Measurements from ENCODE around the gene KRTAP5-3. TPM values are rescaled to one million over a fixed set of nuclear protein-coding genes. Genes with fewer than 3 reads are reported as not detected.
"Not testable (repeated sequence)": the region's sequence is repeated elsewhere in the genome, so short reads cannot be mapped to it uniquely, and the experiment has no call there.

Gene KRTAP5-3
- polyA plus RNA-seq, 1 donor from 2014 or later = not detected

DNA sequence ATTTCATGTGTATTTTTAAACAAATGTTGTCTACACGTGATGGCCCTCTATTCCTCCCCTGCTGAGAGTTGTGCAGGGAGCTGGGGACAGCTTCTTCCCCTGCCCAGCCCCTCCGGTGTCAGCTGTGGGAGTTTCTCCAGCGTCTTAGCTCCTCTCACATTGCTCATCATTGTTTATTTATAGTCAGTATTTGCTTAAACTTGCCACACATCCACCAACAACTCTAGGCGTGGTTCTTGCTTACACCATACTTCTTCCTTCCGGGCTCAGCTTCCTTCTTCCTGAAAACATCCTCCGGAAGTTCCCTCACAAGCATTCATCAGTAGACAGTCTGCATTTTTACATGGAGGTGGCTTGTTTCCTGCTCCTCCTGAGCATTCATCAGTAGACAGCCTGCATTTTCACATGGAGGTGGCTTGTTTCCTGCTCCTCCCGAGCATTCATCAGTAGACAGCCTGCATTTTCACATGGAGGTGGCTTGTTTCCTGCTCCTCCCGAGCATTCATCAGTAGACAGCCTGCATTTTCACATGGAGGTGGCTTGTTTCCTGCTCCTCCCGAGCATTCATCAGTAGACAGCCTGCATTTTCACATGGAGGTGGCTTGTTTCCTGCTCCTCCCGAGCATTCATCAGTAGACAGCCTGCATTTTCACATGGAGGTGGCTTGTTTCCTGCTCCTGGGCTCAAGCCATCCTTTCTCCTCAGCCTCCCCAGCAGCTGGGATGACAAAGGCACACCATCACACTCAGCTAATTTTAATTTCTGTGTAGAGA is 18.9 kb downstream of the KRTAP5-3 start:
- H3K4me3 ChIP-seq (ENCODE audit: low read length); H3K27me3 ChIP-seq (ENCODE audit: insufficient read depth, low read depth, low read length); H3K27ac ChIP-seq (ENCODE audit: low read length); H4K20me1 ChIP-seq (ENCODE audit: insufficient read depth); H3K9me3 ChIP-seq (ENCODE audit: low read length); H3K4me2 ChIP-seq (ENCODE audit: low read length); H3K9ac ChIP-seq (ENCODE audit: low read length); H3K36me3 ChIP-seq (ENCODE audit: insufficient read depth, low read length); H3K79me2 ChIP-seq (replicated peaks; ENCODE audit: insufficient read depth, low read length); H2AFZ ChIP-seq (ENCODE audit: low read depth, low read length); H3K9me2 ChIP-seq (ENCODE audit: insufficient read depth, low read length); H3F3A ChIP-seq (ENCODE audit: insufficient read depth, low read length, poor library complexity, severe bottlenecking): not testable (repeated sequence)

DNA sequence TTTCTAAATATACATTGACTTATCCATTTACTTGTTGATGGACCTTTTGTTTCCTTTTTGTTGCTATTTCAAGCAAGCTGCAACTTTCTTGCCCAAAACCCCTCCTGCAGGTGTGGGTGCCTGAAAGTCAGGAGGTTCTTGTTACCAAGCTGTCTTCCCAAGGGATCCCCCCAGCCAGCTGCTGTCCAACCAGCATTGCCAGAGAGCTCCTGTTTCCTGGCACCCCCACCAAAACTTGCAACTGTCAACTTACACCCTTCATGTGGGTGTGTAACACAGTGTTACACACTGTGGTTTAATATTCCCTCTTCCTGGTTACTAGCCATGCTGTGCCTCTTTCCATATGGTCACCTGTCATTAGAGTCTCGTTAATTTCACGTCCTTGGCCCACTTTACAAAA is 21.6 kb downstream of the KRTAP5-3 start:
- Histone ChIP-seq H3K79me2 (replicated peaks; ENCODE audit: insufficient read depth, low read length) (no peaks in the 10 kb centered on the region), H3K9ac (ENCODE audit: low read length) (no peak overlapping the region), H3K9me2 (ENCODE audit: insufficient read depth, low read length) (no peaks in the 10 kb centered on the region), H3K9me3 (ENCODE audit: low read length) (no peaks in the 10 kb centered on the region), H3K36me3 (ENCODE audit: insufficient read depth, low read length) (no peaks in the 10 kb centered on the region), H3K4me2 (ENCODE audit: low read length) (no peak overlapping the region), H4K20me1 (ENCODE audit: insufficient read depth) (no peaks in the 10 kb centered on the region), H3K27ac (ENCODE audit: low read length) (no peak overlapping the region), H3K4me3 (ENCODE audit: low read length) (no peak overlapping the region), H3F3A (ENCODE audit: insufficient read depth, low read length, poor library complexity, severe bottlenecking) (no peaks in the 10 kb centered on the region), H3K27me3 (ENCODE audit: insufficient read depth, low read depth, low read length) (no peaks in the 10 kb centered on the region), H2AFZ (ENCODE audit: low read depth, low read length) (no peak overlapping the region)
- TF ChIP-seq POLR2AphosphoS5 (IDR thresholded peaks at IDR 0.05) (no peak), TAF1 (IDR thresholded peaks at IDR 0.05; ENCODE audit: low read depth) (no peak), MXI1 (conservative IDR thresholded peaks at IDR 0.05; ENCODE audit: poor library complexity, severe bottlenecking) (no peak), SMC3 (conservative IDR thresholded peaks at IDR 0.05; ENCODE audit: poor library complexity) (no peak), EZH2 (IDR thresholded peaks at IDR 0.05; ENCODE audit: borderline replicate concordance, insufficient read depth, low read length, poor library complexity, severe bottlenecking) (no peak), EP300 (conservative IDR thresholded peaks at IDR 0.05; ENCODE audit: poor library complexity, severe bottlenecking) (no peak)
- TF ChIP-seq, protein P1, sequence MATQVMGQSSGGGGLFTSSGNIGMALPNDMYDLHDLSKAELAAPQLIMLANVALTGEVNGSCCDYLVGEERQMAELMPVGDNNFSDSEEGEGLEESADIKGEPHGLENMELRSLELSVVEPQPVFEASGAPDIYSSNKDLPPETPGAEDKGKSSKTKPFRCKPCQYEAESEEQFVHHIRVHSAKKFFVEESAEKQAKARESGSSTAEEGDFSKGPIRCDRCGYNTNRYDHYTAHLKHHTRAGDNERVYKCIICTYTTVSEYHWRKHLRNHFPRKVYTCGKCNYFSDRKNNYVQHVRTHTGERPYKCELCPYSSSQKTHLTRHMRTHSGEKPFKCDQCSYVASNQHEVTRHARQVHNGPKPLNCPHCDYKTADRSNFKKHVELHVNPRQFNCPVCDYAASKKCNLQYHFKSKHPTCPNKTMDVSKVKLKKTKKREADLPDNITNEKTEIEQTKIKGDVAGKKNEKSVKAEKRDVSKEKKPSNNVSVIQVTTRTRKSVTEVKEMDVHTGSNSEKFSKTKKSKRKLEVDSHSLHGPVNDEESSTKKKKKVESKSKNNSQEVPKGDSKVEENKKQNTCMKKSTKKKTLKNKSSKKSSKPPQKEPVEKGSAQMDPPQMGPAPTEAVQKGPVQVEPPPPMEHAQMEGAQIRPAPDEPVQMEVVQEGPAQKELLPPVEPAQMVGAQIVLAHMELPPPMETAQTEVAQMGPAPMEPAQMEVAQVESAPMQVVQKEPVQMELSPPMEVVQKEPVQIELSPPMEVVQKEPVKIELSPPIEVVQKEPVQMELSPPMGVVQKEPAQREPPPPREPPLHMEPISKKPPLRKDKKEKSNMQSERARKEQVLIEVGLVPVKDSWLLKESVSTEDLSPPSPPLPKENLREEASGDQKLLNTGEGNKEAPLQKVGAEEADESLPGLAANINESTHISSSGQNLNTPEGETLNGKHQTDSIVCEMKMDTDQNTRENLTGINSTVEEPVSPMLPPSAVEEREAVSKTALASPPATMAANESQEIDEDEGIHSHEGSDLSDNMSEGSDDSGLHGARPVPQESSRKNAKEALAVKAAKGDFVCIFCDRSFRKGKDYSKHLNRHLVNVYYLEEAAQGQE (IDR thresholded peaks at IDR 0.05; ENCODE audit: borderline replicate concordance) = no peak
- TF ChIP-seq, protein P2, sequence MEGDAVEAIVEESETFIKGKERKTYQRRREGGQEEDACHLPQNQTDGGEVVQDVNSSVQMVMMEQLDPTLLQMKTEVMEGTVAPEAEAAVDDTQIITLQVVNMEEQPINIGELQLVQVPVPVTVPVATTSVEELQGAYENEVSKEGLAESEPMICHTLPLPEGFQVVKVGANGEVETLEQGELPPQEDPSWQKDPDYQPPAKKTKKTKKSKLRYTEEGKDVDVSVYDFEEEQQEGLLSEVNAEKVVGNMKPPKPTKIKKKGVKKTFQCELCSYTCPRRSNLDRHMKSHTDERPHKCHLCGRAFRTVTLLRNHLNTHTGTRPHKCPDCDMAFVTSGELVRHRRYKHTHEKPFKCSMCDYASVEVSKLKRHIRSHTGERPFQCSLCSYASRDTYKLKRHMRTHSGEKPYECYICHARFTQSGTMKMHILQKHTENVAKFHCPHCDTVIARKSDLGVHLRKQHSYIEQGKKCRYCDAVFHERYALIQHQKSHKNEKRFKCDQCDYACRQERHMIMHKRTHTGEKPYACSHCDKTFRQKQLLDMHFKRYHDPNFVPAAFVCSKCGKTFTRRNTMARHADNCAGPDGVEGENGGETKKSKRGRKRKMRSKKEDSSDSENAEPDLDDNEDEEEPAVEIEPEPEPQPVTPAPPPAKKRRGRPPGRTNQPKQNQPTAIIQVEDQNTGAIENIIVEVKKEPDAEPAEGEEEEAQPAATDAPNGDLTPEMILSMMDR (IDR thresholded peaks at IDR 0.05; ENCODE audit: poor library complexity, severe bottlenecking) = no peak

DNA sequence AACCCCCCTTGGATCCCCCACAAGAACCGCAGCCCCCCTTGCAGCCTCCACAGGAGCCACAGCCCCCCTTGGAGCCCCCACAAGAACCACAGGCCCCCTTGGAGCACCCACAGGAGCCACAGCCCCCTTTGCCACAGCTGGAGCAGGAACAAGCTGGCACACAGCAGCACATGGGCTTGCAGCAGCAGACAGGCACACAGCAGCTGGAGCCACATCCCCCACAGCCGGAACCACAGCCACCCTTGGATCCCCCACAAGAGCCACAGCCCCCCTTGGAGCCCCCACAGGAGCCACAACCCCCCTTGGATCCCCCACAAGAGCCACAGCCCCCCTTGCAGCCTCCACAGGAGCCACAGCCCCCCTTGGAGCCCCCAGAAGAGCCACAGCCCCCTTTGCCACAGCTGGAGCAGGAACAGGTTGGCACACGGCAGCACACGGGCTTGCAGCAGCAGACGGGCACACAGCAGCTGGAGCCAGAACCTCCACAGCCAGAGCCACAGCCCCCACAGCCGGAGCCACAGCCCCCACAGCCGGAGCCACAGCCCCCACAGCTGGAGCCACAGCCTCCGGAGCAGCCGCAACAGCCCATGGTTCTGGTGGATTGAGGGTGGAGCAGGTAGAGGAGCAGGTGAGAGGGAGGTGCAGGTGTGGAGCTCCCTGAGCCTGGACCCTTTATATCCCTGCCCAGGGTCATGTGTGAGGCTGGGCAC is 23.4 kb downstream of the KRTAP5-3 start, which contains the start of gene KRTAP5-1:
Gene KRTAP5-1 (minus strand): TSS at position 623 of the 710 bp plus-strand sequence. CDS start 34 bp downstream, at position 589.
- not testable (repeated sequence) for H3K4me2 ChIP-seq (ENCODE audit: low read length); H3K9me3 ChIP-seq (ENCODE audit: low read length); H3F3A ChIP-seq (ENCODE audit: insufficient read depth, low read length, poor library complexity, severe bottlenecking); H3K27ac ChIP-seq (ENCODE audit: low read length); H3K4me3 ChIP-seq (ENCODE audit: low read length); H2AFZ ChIP-seq (ENCODE audit: low read depth, low read length); H3K9me2 ChIP-seq (ENCODE audit: insufficient read depth, low read length); H3K79me2 ChIP-seq (replicated peaks; ENCODE audit: insufficient read depth, low read length); H4K20me1 ChIP-seq (ENCODE audit: insufficient read depth); H3K27me3 ChIP-seq (ENCODE audit: insufficient read depth, low read depth, low read length); H3K9ac ChIP-seq (ENCODE audit: low read length); H3K36me3 ChIP-seq (ENCODE audit: insufficient read depth, low read length)

DNA sequence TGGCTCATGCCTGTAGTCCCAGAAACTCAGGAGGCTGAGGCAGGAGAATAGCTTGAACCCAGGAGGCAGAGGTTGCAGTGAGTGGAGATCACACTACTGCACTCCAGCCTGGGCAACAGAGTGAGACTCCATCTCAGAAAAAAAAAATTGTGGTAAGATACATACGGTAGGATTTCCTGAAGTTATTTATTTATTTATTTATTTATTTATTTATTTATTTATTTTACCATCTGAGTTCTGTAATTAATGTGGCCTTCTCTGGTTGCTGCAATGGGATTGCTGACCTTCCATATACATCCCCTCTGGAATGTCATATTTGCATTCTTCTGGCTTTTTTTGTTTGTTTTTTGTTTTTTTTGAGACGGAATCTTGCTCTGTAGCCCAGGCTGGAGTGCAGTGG is 25.4 kb downstream of the KRTAP5-3 start:
- H3K4me3 ChIP-seq (ENCODE audit: low read length); H3K9me3 ChIP-seq (ENCODE audit: low read length); H3K9ac ChIP-seq (ENCODE audit: low read length); H2AFZ ChIP-seq (ENCODE audit: low read depth, low read length); H3F3A ChIP-seq (ENCODE audit: insufficient read depth, low read length, poor library complexity, severe bottlenecking); H3K4me2 ChIP-seq (ENCODE audit: low read length); H4K20me1 ChIP-seq (ENCODE audit: insufficient read depth); H3K9me2 ChIP-seq (ENCODE audit: insufficient read depth, low read length); H3K79me2 ChIP-seq (replicated peaks; ENCODE audit: insufficient read depth, low read length); H3K27me3 ChIP-seq (ENCODE audit: insufficient read depth, low read depth, low read length); H3K27ac ChIP-seq (ENCODE audit: low read length); H3K36me3 ChIP-seq (ENCODE audit: insufficient read depth, low read length): not testable (repeated sequence)
